Stimulated activated CD8-positive, alpha-beta memory T cell treated with anti-CD3 and anti-CD28 coated beads, Interleukin-7, amount 100 ng/mL, for 48 hours (primary cell): ENCODE results near the gene MAST3.
A peak's percentile ranks its signal among the peaks of the same experiment; 100 is the strongest.
"Not testable (repeated sequence)": the region's sequence is repeated elsewhere in the genome, so short reads cannot be mapped to it uniquely, and the experiment has no call there.

Experiments used
- DNase-seq, 2 donors: peaks; one replicate each; pipeline ENCODE4 v3.0.0-alpha.2; 2020; ENCODE audit warnings: low read depth in 1 of 2; ENCODE audit errors: extremely low read depth in 1 of 2

The MAST3 gene

GRCh38 chr19:18085702-18086457 is 11.7 kb upstream of the MAST3 start:
- DNase-seq: no peak

GRCh38 chr19:18086590-18087138 is 10.9 kb upstream of the MAST3 start, which contains the start of gene IL12RB1:
Gene IL12RB1 (minus strand): TSS chr19:18086934. CDS start chr19:18086823, 111 bp downstream.
- DNase-seq: no peak

- DNase-seq: peak in 1 of 2 donors; percentile 68
Observed at GRCh38 chr19:18089096-18089541, 8.5 kb upstream of the MAST3 start.

GRCh38 chr19:18089726-18090125 is 7.9 kb upstream of the MAST3 start:
- DNase-seq: no peak

GRCh38 chr19:18090545-18091216 is 6.9 kb upstream of the MAST3 start:
- no peak for DNase-seq

- DNase-seq: peak; percentile 72 to 91
Observed at GRCh38 chr19:18091217-18091608, 6.4 kb upstream of the MAST3 start.

- no peak for DNase-seq
Observed at GRCh38 chr19:18093439-18094161, 4.0 kb upstream of the MAST3 start.

- DNase-seq: no peak
Observed at GRCh38 chr19:18096258-18096657, 1.3 kb upstream of the MAST3 start.

GRCh38 chr19:18097993-18098890 is 664 bp downstream of the MAST3 start:
- no peak for DNase-seq

GRCh38 chr19:18098891-18099622 is 1.5 kb downstream of the MAST3 start:
- no peak for DNase-seq

- no peak for DNase-seq
Observed at GRCh38 chr19:18099623-18099995, 2.0 kb downstream of the MAST3 start.

GRCh38 chr19:18100710-18101109 is 3.1 kb downstream of the MAST3 start:
- no peak for DNase-seq

- DNase-seq: no peak
Observed at GRCh38 chr19:18101268-18101667, 3.7 kb downstream of the MAST3 start.

- DNase-seq: no peak
Observed at GRCh38 chr19:18102916-18103542, 5.5 kb downstream of the MAST3 start.

- DNase-seq: no peak
Observed at GRCh38 chr19:18104793-18105131, 7.2 kb downstream of the MAST3 start.

GRCh38 chr19:18105259-18105658 is 7.7 kb downstream of the MAST3 start:
- not testable (repeated sequence) for DNase-seq

GRCh38 chr19:18107235-18107634 is 9.7 kb downstream of the MAST3 start:
- DNase-seq: no peak

GRCh38 chr19:18108897-18109296 is 11.3 kb downstream of the MAST3 start:
- no peak for DNase-seq

- DNase-seq: no peak
Observed at GRCh38 chr19:18109341-18109732, 11.8 kb downstream of the MAST3 start.
